ENCODE measurements around the gene PRKCA.

Gene PRKCA

DNA sequence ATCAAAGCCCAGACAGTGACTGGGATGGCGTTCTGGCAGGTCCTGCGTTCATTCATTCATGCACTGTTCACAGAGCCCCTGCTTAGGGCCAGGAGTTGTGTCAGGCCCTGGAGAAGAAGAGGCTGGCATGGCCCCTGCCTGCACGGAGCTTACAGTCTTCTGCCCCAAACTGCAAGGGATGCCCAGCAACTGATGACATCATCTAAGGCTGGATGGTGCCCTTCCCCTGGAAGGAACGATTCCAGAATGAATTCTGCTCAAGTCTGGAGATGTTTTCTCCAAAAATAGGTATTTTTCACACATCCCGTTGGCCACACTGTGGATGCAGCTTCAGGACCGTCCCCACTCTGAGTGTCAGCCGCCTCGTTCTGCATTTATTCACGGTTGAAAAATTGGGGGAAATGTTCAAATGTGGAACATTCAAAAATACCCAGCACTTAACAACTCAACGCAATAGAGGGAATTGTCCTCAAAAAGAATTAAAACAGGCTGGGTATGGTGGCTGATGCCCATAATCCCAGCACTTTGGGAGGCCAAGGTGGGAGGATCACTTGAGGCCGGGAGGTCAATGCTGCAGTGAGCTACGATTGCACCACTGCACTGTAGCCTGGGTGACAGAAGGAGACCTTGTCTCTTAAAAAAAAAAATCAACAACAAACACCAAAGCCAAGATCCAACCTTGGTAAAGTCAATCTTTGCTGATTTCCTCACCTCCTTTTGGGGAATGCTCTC lies 508.7 kb downstream of the PRKCA start:
- H3K9me2 ChIP-seq (replicated peaks; ENCODE audit: low read depth, low read length), result no peaks in the 10 kb centered on the region
- no peak overlapping the region for H3K4me2 ChIP-seq (ENCODE audit: low read depth, low read length, poor library complexity, severe bottlenecking)
- H3K4me3 ChIP-seq (ENCODE audit: low read length, poor library complexity, severe bottlenecking), result no peak overlapping the region
- no peak overlapping the region for H2AFZ ChIP-seq (ENCODE audit: low read length)
- peaks cover 4% of the 10 kb centered on the region for H3K4me1 ChIP-seq (ENCODE audit: insufficient read depth, low read length, poor library complexity, severe bottlenecking)
- no peaks in the 10 kb centered on the region for H3F3A ChIP-seq (ENCODE audit: low read depth)
- H3K9me3 ChIP-seq (ENCODE audit: insufficient read depth, low read depth, low read length), result no peaks in the 10 kb centered on the region
- H3K79me2 ChIP-seq (ENCODE audit: insufficient read depth, low read length), result no peaks in the 10 kb centered on the region
- no peaks in the 10 kb centered on the region for H4K20me1 ChIP-seq (ENCODE audit: insufficient read depth, low read length, poor library complexity, severe bottlenecking)
- no peak for TF ChIP-seq EZH2phosphoT487 (IDR thresholded peaks at IDR 0.05; ENCODE audit: borderline replicate concordance)
- TF ChIP-seq, protein P1, sequence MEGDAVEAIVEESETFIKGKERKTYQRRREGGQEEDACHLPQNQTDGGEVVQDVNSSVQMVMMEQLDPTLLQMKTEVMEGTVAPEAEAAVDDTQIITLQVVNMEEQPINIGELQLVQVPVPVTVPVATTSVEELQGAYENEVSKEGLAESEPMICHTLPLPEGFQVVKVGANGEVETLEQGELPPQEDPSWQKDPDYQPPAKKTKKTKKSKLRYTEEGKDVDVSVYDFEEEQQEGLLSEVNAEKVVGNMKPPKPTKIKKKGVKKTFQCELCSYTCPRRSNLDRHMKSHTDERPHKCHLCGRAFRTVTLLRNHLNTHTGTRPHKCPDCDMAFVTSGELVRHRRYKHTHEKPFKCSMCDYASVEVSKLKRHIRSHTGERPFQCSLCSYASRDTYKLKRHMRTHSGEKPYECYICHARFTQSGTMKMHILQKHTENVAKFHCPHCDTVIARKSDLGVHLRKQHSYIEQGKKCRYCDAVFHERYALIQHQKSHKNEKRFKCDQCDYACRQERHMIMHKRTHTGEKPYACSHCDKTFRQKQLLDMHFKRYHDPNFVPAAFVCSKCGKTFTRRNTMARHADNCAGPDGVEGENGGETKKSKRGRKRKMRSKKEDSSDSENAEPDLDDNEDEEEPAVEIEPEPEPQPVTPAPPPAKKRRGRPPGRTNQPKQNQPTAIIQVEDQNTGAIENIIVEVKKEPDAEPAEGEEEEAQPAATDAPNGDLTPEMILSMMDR (conservative IDR thresholded peaks at IDR 0.05; ENCODE audit: low read length), result no peak
- no peak overlapping the region for H3K9ac ChIP-seq (ENCODE audit: low read depth, low read length, poor library complexity, severe bottlenecking)
- no peaks in the 10 kb centered on the region for H3K36me3 ChIP-seq (ENCODE audit: insufficient read depth, low read length)
- no peaks in the 10 kb centered on the region for H3K27me3 ChIP-seq (ENCODE audit: insufficient read depth, low read length, poor library complexity, severe bottlenecking)

DNA sequence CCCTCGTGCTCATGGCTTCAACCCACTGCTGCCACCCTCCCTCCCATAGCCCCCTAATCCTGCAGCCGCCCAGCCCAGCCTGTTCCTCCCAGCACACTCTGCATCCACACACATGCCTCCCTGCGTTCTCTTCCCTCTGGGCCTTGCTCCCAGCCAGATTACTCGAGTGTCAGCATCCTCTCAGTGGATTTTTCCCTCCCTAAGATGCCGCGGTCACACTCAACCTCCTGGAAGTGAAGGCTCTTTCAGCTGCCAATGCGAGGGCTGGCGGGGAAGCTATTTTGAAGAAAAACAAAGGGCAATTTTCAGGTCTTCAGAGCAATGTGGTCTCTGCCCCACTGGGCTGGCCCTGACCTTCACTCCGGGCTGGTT lies 509.3 kb downstream of the PRKCA start:
- no peaks in the 10 kb centered on the region for H3K79me2 ChIP-seq (ENCODE audit: insufficient read depth, low read length)
- peaks cover 4% of the 10 kb centered on the region for H3K4me1 ChIP-seq (ENCODE audit: insufficient read depth, low read length, poor library complexity, severe bottlenecking)
- H3K4me3 ChIP-seq (ENCODE audit: low read length, poor library complexity, severe bottlenecking), result no peak overlapping the region
- no peaks in the 10 kb centered on the region for H3K27me3 ChIP-seq (ENCODE audit: insufficient read depth, low read length, poor library complexity, severe bottlenecking)
- H4K20me1 ChIP-seq (ENCODE audit: insufficient read depth, low read length, poor library complexity, severe bottlenecking), result no peaks in the 10 kb centered on the region
- no peaks in the 10 kb centered on the region for H3F3A ChIP-seq (ENCODE audit: low read depth)
- no peak overlapping the region for H3K4me2 ChIP-seq (ENCODE audit: low read depth, low read length, poor library complexity, severe bottlenecking)
- H3K9me3 ChIP-seq (ENCODE audit: insufficient read depth, low read depth, low read length), result no peaks in the 10 kb centered on the region
- TF ChIP-seq, protein P1 (conservative IDR thresholded peaks at IDR 0.05; ENCODE audit: low read length), result no peak
- TF ChIP-seq EZH2phosphoT487 (IDR thresholded peaks at IDR 0.05; ENCODE audit: borderline replicate concordance), result no peak
- no peak overlapping the region for H3K9ac ChIP-seq (ENCODE audit: low read depth, low read length, poor library complexity, severe bottlenecking)
- no peak overlapping the region for H2AFZ ChIP-seq (ENCODE audit: low read length)
- no peaks in the 10 kb centered on the region for H3K36me3 ChIP-seq (ENCODE audit: insufficient read depth, low read length)
- no peaks in the 10 kb centered on the region for H3K9me2 ChIP-seq (replicated peaks; ENCODE audit: low read depth, low read length)

DNA sequence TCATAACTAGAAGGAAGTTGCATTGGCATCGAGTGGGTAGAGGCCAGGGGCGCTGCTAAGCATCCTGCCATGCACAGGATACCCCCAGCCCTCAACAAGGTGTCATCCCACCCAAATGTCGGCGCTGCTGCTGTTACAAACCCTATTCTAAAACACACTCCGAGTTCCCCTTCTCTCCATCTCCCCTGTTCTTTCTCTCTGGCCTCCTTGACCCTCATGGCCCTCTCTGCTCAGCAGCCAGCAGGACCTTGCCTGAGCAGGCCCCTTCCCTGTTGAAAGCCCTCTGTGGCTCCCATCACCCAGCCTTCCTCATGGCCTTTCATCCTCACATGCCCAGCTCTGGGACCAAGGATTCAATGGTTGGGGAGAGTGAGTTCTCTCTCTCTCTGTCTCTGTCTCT lies 510.2 kb downstream of the PRKCA start:
- H2AFZ ChIP-seq (ENCODE audit: low read length), result no peak overlapping the region
- H3K79me2 ChIP-seq (ENCODE audit: insufficient read depth, low read length), result no peaks in the 10 kb centered on the region
- no peaks in the 10 kb centered on the region for H3F3A ChIP-seq (ENCODE audit: low read depth)
- no peaks in the 10 kb centered on the region for H3K36me3 ChIP-seq (ENCODE audit: insufficient read depth, low read length)
- TF ChIP-seq, protein P1 (conservative IDR thresholded peaks at IDR 0.05; ENCODE audit: low read length), result no peak
- TF ChIP-seq EZH2phosphoT487 (IDR thresholded peaks at IDR 0.05; ENCODE audit: borderline replicate concordance), result no peak
- no peak overlapping the region for H3K4me2 ChIP-seq (ENCODE audit: low read depth, low read length, poor library complexity, severe bottlenecking)
- no peak overlapping the region for H3K9ac ChIP-seq (ENCODE audit: low read depth, low read length, poor library complexity, severe bottlenecking)
- H3K9me2 ChIP-seq (replicated peaks; ENCODE audit: low read depth, low read length), result no peaks in the 10 kb centered on the region
- H3K27me3 ChIP-seq (ENCODE audit: insufficient read depth, low read length, poor library complexity, severe bottlenecking), result no peaks in the 10 kb centered on the region
- no peaks in the 10 kb centered on the region for H3K9me3 ChIP-seq (ENCODE audit: insufficient read depth, low read depth, low read length)
- H4K20me1 ChIP-seq (ENCODE audit: insufficient read depth, low read length, poor library complexity, severe bottlenecking), result no peaks in the 10 kb centered on the region
- no peaks in the 10 kb centered on the region for H3K4me1 ChIP-seq (ENCODE audit: insufficient read depth, low read length, poor library complexity, severe bottlenecking)
- H3K4me3 ChIP-seq (ENCODE audit: low read length, poor library complexity, severe bottlenecking), result no peak overlapping the region
